Activated T-cell treated with anti-CD3 and anti-CD28 coated beads, Interleukin-2, amount 50 U/mL, for 4 hours (primary cell): ENCODE data around the gene NUP85. TPM values are rescaled to one million over a fixed set of nuclear protein-coding genes. Genes with fewer than 3 reads are reported as not detected.
A peak's percentile ranks its signal among the peaks of the same experiment; 100 is the strongest.
"Not testable (repeated sequence)": the region's sequence is repeated elsewhere in the genome, so short reads cannot be mapped to it uniquely, and the experiment has no call there.

Experiments used
- ATAC-seq, 2 donors: fragments of 200-7000 bp; cut with Tn5 transposase; one replicate each; pipeline ENCODE4 v1.10.0; 2021
- DNase-seq: peaks from one replicate; pipeline ENCODE4 v3.0.0-alpha.2; 2020
- H3K27me3 Mint-ChIP-seq: one replicate; pipeline ENCODE4 v1.8.0; 2021; ENCODE audit warnings: low read depth, mixed read lengths
- H3K36me3 Mint-ChIP-seq: one replicate; pipeline ENCODE4 v1.8.0; 2022; ENCODE audit warnings: mixed read lengths; ENCODE audit not compliant: insufficient read depth
- H3K4me1 Mint-ChIP-seq: one replicate; pipeline ENCODE4 v1.8.0; 2021; ENCODE audit warnings: low read depth, mixed read lengths
- H3K4me3 Mint-ChIP-seq: one replicate; pipeline ENCODE4 v1.8.0; 2021; ENCODE audit warnings: mild to moderate bottlenecking, moderate library complexity, mixed read lengths
- H3K9me3 Mint-ChIP-seq: one replicate; pipeline ENCODE4 v1.8.0; 2021; ENCODE audit warnings: mixed read lengths
- total RNA-seq, 3 donors: library from RNA; stranded (reverse); gene quantifications; one replicate each; pipeline ENCODE4 v1.2.1, GENCODE V29; 2021

NUP85 gene
- total RNA-seq = 100 to 1,000 TPM; 115 to 137 (median 125) TPM

DNA sequence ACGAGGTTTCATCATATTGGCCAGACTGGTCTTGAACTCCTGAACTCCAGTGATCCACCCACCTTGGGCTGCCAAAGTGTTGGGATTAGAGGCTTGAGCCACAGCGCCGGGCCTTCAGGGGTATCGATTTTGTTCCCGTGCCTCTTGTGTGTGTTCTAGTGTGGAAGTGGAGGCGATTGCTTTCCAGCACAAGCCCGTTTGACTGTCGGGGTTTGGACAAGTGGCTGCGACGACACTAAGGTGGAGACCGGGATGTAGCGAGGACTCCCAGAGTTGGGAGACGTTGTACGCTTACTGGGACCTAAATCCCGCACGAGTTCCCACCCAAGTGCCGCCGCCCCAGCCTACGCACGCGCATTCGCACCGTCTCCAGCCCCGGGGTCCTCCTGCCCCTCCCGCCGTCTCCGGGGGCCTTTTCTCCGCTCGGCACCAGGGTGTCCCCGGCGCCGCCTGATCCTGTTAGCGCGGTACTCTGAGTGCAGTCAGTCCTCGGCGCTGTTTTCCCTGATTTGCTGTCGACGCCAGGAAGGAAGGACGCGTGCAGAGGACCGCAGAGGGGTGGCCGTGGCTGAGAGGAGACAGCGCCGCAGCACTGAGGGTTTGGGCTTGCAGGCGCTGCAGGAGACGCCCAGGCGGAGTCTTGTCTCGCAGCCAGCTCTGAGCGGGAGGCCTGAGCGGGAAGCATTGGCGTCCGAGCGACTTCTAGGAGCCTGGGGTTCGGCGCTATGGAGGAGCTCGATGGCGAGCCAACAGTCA is at the start of gene NUP85:
TSS of gene NUP85 (plus strand) at position 643 of the 756 bp plus-strand sequence. CDS start at position 726, 83 bp downstream.
- H3K4me3 Mint-ChIP-seq = peak within 1 kb of the TSS; percentile 96
- peak; percentile 91 to 93 for ATAC-seq

DNA sequence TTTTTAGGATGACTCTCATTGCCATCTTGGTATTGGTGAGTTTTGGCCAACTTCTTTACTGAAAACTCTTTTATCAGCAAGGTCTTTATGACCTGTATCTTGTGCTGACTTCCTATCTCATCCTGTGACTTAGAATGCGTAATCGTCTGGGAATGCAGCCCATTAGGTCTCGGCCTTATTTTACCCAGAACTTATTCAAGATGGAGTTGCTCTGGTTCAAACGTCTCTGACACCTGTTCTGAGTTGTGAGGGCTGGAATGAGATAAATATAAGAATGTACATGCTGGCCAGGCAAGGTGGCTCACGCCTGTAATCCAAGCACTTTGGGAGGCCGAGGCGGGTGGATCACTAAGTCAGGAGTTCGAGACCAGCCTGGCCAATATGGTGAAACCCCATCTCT is 47.0 kb upstream of the NUP85 start:
- DNase-seq, H3K36me3 Mint-ChIP-seq, H3K27me3 Mint-ChIP-seq, H3K9me3 Mint-ChIP-seq, ATAC-seq, H3K4me3 Mint-ChIP-seq: not testable (repeated sequence)
- H3K4me1 Mint-ChIP-seq = peaks cover 10% of the 10 kb centered on the region

More for the DNA sequence above, at the start of gene NUP85:
- peak; percentile 89 for DNase-seq
- H3K36me3 Mint-ChIP-seq = peaks cover 5% of the 10 kb centered on the region
- peaks cover 25% of the 10 kb centered on the region for H3K4me1 Mint-ChIP-seq
- no peaks in the 10 kb centered on the region for H3K27me3 Mint-ChIP-seq
- no peaks in the 10 kb centered on the region for H3K9me3 Mint-ChIP-seq

GRCh38 chr17:75159196-75160031 is 46.1 kb upstream of the NUP85 start:
- peaks cover 10% of the 10 kb centered on the region for H3K4me1 Mint-ChIP-seq
- peaks cover 3% of the 10 kb centered on the region for H3K36me3 Mint-ChIP-seq
- H3K9me3 Mint-ChIP-seq = no peaks in the 10 kb centered on the region
- DNase-seq (no peak), ATAC-seq (no peak)
- H3K4me3 Mint-ChIP-seq = no peak overlapping the region
- no peaks in the 10 kb centered on the region for H3K27me3 Mint-ChIP-seq

DNA sequence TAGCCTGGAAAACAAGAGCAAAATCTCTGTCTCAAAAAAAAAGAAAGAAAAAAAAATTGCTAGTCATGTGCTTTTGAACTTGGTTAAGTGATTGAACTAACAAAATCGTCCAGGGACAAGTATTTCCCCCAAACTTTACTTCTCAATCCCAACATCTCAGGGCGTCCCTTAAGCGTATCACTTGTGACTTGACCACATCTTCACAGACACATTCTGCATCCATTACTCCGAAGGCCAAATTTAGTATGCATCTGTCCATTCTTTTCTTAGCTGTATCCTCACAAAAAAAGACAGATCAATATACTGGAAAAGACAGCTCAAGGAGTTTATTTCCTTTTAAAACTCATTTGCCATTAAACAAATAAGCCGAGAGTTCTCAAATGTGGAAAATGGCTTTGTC is 45.3 kb upstream of the NUP85 start:
- H3K36me3 Mint-ChIP-seq = peaks cover 3% of the 10 kb centered on the region
- no peak for DNase-seq
- H3K9me3 Mint-ChIP-seq = no peaks in the 10 kb centered on the region

GRCh38 chr17:75163074-75163473 is 42.4 kb upstream of the NUP85 start:
- Mint-ChIP-seq H3K9me3 (no peaks in the 10 kb centered on the region), H3K36me3 (peaks cover 7% of the 10 kb centered on the region), H3K27me3 (no peaks in the 10 kb centered on the region), H3K4me3 (no peak overlapping the region), H3K4me1 (no peaks in the 10 kb centered on the region)
- DNase-seq (no peak), ATAC-seq (no peak)

More for the DNA sequence above, 45.3 kb upstream of the NUP85 start:
- Mint-ChIP-seq H3K4me3 (no peak overlapping the region), H3K27me3 (no peaks in the 10 kb centered on the region), H3K4me1 (peaks cover 4% of the 10 kb centered on the region)
- ATAC-seq = no peak

GRCh38 chr17:75164606-75165005 is 40.9 kb upstream of the NUP85 start:
- H3K4me1 Mint-ChIP-seq, H3K27me3 Mint-ChIP-seq, ATAC-seq: not testable (repeated sequence)

GRCh38 chr17:75168998-75169397 is 36.5 kb upstream of the NUP85 start:
- H3K36me3 Mint-ChIP-seq = peaks cover 17% of the 10 kb centered on the region
- DNase-seq = no peak
- H3K9me3 Mint-ChIP-seq = no peaks in the 10 kb centered on the region
- H3K27me3 Mint-ChIP-seq = no peaks in the 10 kb centered on the region
- no peak for ATAC-seq
- no peak overlapping the region for H3K4me3 Mint-ChIP-seq
- H3K4me1 Mint-ChIP-seq = peaks cover 9% of the 10 kb centered on the region

More at GRCh38 chr17:75164606-75165005, 40.9 kb upstream of the NUP85 start:
- not testable (repeated sequence) for DNase-seq, H3K4me3 Mint-ChIP-seq, H3K9me3 Mint-ChIP-seq, H3K36me3 Mint-ChIP-seq

DNA sequence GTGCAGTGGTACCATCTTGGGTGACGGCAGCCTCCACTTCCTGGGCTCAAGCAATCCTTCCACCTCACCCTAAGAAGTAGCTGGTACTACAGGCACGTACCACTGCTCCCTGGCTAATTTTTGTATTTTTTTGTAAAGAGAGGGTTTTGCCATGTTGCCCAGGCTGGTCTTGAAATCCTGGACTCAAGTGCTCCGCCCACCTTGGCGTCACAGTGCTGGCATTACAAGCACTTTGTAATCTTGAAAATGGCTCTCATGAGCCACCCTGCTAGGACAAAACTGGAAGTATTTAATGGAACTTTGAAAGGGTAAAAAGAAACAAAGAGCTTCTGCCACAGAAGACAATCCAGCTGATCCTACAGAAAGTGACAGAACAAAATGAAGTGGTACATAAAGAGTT is 32.0 kb upstream of the NUP85 start:
- Mint-ChIP-seq H3K36me3 (peaks cover 27% of the 10 kb centered on the region), H3K4me3 (no peak overlapping the region), H3K27me3 (no peaks in the 10 kb centered on the region), H3K9me3 (no peaks in the 10 kb centered on the region), H3K4me1 (peaks cover 12% of the 10 kb centered on the region)
- DNase-seq = no peak
- no peak for ATAC-seq

- H3K9me3 Mint-ChIP-seq = no peaks in the 10 kb centered on the region
- ATAC-seq (no peak), DNase-seq (no peak)
- no peak overlapping the region for H3K4me3 Mint-ChIP-seq
- no peaks in the 10 kb centered on the region for H3K27me3 Mint-ChIP-seq
- peaks cover 32% of the 10 kb centered on the region for H3K36me3 Mint-ChIP-seq
- H3K4me1 Mint-ChIP-seq = peaks cover 23% of the 10 kb centered on the region
These were observed 30.5 kb upstream of the NUP85 start for GRCh38 chr17:75174996-75175395.

GRCh38 chr17:75176625-75177024 is 28.9 kb upstream of the NUP85 start:
- DNase-seq = no peak
- Mint-ChIP-seq H3K36me3 (peaks cover 36% of the 10 kb centered on the region), H3K4me1 (peaks cover 34% of the 10 kb centered on the region), H3K9me3 (no peaks in the 10 kb centered on the region), H3K4me3 (no peak overlapping the region), H3K27me3 (no peaks in the 10 kb centered on the region)
- no peak for ATAC-seq

DNA sequence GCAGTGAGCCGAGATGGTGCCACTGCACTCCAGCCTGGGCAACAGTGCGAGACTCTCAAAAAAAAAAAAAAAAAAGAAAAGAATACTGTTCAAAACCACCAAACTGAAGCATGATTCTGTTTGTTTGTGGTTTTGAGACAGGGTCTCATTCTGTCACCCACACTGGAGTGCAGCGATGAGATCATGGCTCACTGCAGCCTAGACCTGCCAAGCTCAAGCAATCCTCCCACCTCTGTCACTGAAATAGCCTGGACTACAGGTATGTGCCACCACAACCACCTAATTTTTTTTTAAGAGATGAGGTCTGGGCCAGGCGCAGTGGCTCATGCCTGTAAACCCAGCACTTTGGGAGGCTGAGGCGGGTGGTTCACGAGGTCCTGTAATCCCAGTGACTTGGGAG is 27.0 kb upstream of the NUP85 start:
- Mint-ChIP-seq H3K4me3 (no peak overlapping the region), H3K4me1 (peaks cover 32% of the 10 kb centered on the region), H3K9me3 (no peaks in the 10 kb centered on the region), H3K36me3 (peaks cover 29% of the 10 kb centered on the region), H3K27me3 (no peaks in the 10 kb centered on the region)
- DNase-seq (no peak), ATAC-seq (no peak)

GRCh38 chr17:75181110-75181509 is 24.4 kb upstream of the NUP85 start:
- peaks cover 15% of the 10 kb centered on the region for H3K36me3 Mint-ChIP-seq
- H3K9me3 Mint-ChIP-seq = no peaks in the 10 kb centered on the region
- DNase-seq = no peak
- peak overlapping the region; percentile 92 for H3K4me3 Mint-ChIP-seq
- H3K27me3 Mint-ChIP-seq = no peaks in the 10 kb centered on the region
- ATAC-seq = no peak
- H3K4me1 Mint-ChIP-seq = peaks cover 42% of the 10 kb centered on the region

- Mint-ChIP-seq H3K4me3 (peak overlapping the region; percentile 92), H3K36me3 (peaks cover 11% of the 10 kb centered on the region), H3K9me3 (no peaks in the 10 kb centered on the region), H3K27me3 (no peaks in the 10 kb centered on the region), H3K4me1 (peaks cover 40% of the 10 kb centered on the region)
- DNase-seq (peak; percentile 21), ATAC-seq (peak; percentile 9 to 15)
These were observed 23.7 kb upstream of the NUP85 start for GRCh38 chr17:75181608-75182318.

GRCh38 chr17:75182319-75182568 is 23.2 kb upstream of the NUP85 start:
- Mint-ChIP-seq H3K9me3 (no peaks in the 10 kb centered on the region), H3K4me1 (peaks cover 39% of the 10 kb centered on the region), H3K4me3 (peak overlapping the region; percentile 92), H3K27me3 (no peaks in the 10 kb centered on the region), H3K36me3 (peaks cover 10% of the 10 kb centered on the region)
- DNase-seq (no peak), ATAC-seq (peak; percentile 9 to 19)
